ENCODE measurements around the gene SELP. TPM values are rescaled to one million over a fixed set of nuclear protein-coding genes. Genes with fewer than 3 reads are reported as not detected.

The SELP gene
- not detected for total RNA-seq (2021; ENCODE audit: unreplicated experiment)
- not detected for polyA plus RNA-seq (2012; ENCODE audit: insufficient read length)
- Bru-seq, nascent RNA = not detected
- BruChase-seq, experiment 1, labeled RNA remaining after a 2-hour chase = not detected
- not detected for BruChase-seq, experiment 2, labeled RNA remaining after a 6-hour chase
- long read RNA-seq = 0 reads

- intact Hi-C loops (cut with micrococcal nuclease; ENCODE audit: unreplicated experiment) = no loop called here
Observed at GRCh38 chr1:169630006-169630405, at the start of gene SELP. Gene SELP (minus strand): TSS chr1:169630124. CDS start chr1:169630074, 50 bp downstream.

GRCh38 chr1:169679692-169680091 is 49.8 kb upstream of the SELP start:
- TF ChIP-seq SIN3A (IDR thresholded peaks at IDR 0.05; ENCODE audit: borderline replicate concordance, insufficient read depth, low read depth, low read length) = no peak
- TF ChIP-seq POLR2AphosphoS5 (IDR thresholded peaks at IDR 0.05; ENCODE audit: low read depth, low read length) = no peak
- TF ChIP-seq REST (IDR thresholded peaks at IDR 0.05; ENCODE audit: insufficient read depth in 1 of 2, low read depth in 2 of 2, low read length in 1 of 2) = no peak
- no peak for TF ChIP-seq TCF7L2 (IDR thresholded peaks at IDR 0.05; ENCODE audit: low read depth, low read length)
- no peak for TF ChIP-seq CTCF (IDR thresholded peaks at IDR 0.05)
- in situ Hi-C loops (cut with HindIII; ENCODE audit: low pct_unique_long_range_greater_than_20kb, low sequenced_read_pairs) (no loop called here), intact Hi-C loops (cut with micrococcal nuclease; ENCODE audit: unreplicated experiment) (no loop called here)
- peaks cover 3% of the 10 kb centered on the region; the same call in 1 of the 2 replicates for H3K27me3 ChIP-seq (ENCODE audit: control insufficient read depth, insufficient read depth, low read length)
- ChIA-PET POLR2A (no interaction called here), CTCF (no interaction called here)
- H3K4me3 ChIP-seq (ENCODE audit: low read depth in 2 of 2, low read length in 2 of 2) = no peak overlapping the region
- no peaks in the 10 kb centered on the region for H3K9me3 ChIP-seq (ENCODE audit: control insufficient read depth, insufficient read depth, low read depth, low read length)
- no peaks in the 10 kb centered on the region for H3K4me1 ChIP-seq (ENCODE audit: control insufficient read depth, insufficient read depth, low read length)
- no peaks in the 10 kb centered on the region for H3K36me3 ChIP-seq (ENCODE audit: control insufficient read depth, insufficient read depth, low read length)
- DNase-seq (ENCODE audit: low read depth, low spot score) (no peak), ATAC-seq (no peak)
- H3K27ac ChIP-seq (ENCODE audit: low read length) = no peak overlapping the region
- BruUV-seq (replicated peaks) = no TSS peak

More at GRCh38 chr1:169630006-169630405, at the start of gene SELP:
- ATAC-seq (no peak), DNase-seq (ENCODE audit: low read depth, low spot score) (no peak)
- in situ Hi-C loops (cut with HindIII; ENCODE audit: low pct_unique_long_range_greater_than_20kb, low sequenced_read_pairs) = no loop called here
- no peaks in the 10 kb centered on the region for H3K27me3 ChIP-seq (ENCODE audit: control insufficient read depth, insufficient read depth, low read length)
- TF ChIP-seq CTCF (IDR thresholded peaks at IDR 0.05) (no peak), REST (IDR thresholded peaks at IDR 0.05; ENCODE audit: insufficient read depth in 1 of 2, low read depth in 2 of 2, low read length in 1 of 2) (no peak), SIN3A (IDR thresholded peaks at IDR 0.05; ENCODE audit: borderline replicate concordance, insufficient read depth, low read depth, low read length) (no peak), POLR2AphosphoS5 (IDR thresholded peaks at IDR 0.05; ENCODE audit: low read depth, low read length) (no peak), TCF7L2 (IDR thresholded peaks at IDR 0.05; ENCODE audit: low read depth, low read length) (no peak)
- H3K36me3 ChIP-seq (ENCODE audit: control insufficient read depth, insufficient read depth, low read length) = no peaks in the 10 kb centered on the region
- ChIA-PET POLR2A (no interaction called here), CTCF (no interaction called here)
- no TSS peak for BruUV-seq (replicated peaks)
- no peak within 1 kb of the TSS for H3K27ac ChIP-seq (ENCODE audit: low read length)
- no peak within 1 kb of the TSS for H3K4me3 ChIP-seq (ENCODE audit: low read depth in 2 of 2, low read length in 2 of 2)
- peaks cover 3% of the 10 kb centered on the region; the same call in 1 of the 2 replicates for H3K9me3 ChIP-seq (ENCODE audit: control insufficient read depth, insufficient read depth, low read depth, low read length)
- no peaks in the 10 kb centered on the region for H3K4me1 ChIP-seq (ENCODE audit: control insufficient read depth, insufficient read depth, low read length)

Measured in Panc1 (cell line).